22Rv1 (cell line): ENCODE measurements around the gene LRRC23.

ENCODE experiments used
- H3K27ac ChIP-seq: fragments of 450-650 bp; 2 replicates; pipeline ENCODE4 v1.5.1; 2017
- ZFX ChIP-seq: fragments of 450-650 bp; IDR thresholded peaks from 2 replicates; pipeline ENCODE4 v1.6.1; 2017; ENCODE audit warnings: antibody characterized with exemption, borderline replicate concordance
- TF ChIP-seq, protein P1 (sequence below): fragments of 450-650 bp; IDR thresholded peaks from 2 replicates; pipeline ENCODE4 v1.5.1; 2017; ENCODE audit warnings: mild to moderate bottlenecking

The LRRC23 gene

DNA sequence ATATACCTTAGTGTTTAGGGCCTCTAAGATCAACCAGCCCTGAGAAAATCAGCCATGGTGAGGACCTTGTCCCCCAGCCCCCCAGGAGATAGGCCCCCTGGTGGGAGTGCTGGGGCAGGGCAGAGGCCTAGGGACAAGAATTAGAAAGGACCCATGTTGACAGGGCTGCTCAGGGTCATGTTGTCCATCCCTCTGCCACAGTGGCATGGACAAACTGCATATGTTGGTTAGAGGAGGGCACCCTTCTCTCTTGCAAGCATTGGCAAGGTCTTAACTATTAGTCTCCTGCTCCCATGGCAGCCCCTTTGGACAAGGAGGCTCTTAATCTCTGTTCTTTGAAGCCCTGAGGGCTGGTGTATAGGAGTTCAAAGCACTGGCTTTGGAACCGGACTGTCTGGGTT lies 45.8 kb downstream of the LRRC23 start:
- 0 out of 2 replicates have a peak overlapping the region, but pooled peaks have one; percentile 2 for H3K27ac ChIP-seq
- TF ChIP-seq, protein P1, sequence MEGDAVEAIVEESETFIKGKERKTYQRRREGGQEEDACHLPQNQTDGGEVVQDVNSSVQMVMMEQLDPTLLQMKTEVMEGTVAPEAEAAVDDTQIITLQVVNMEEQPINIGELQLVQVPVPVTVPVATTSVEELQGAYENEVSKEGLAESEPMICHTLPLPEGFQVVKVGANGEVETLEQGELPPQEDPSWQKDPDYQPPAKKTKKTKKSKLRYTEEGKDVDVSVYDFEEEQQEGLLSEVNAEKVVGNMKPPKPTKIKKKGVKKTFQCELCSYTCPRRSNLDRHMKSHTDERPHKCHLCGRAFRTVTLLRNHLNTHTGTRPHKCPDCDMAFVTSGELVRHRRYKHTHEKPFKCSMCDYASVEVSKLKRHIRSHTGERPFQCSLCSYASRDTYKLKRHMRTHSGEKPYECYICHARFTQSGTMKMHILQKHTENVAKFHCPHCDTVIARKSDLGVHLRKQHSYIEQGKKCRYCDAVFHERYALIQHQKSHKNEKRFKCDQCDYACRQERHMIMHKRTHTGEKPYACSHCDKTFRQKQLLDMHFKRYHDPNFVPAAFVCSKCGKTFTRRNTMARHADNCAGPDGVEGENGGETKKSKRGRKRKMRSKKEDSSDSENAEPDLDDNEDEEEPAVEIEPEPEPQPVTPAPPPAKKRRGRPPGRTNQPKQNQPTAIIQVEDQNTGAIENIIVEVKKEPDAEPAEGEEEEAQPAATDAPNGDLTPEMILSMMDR, result peak; percentile 30
- TF ChIP-seq ZFX, result no peak

GRCh38 chr12:6950811-6951540 lies 46.4 kb downstream of the LRRC23 start, which contains the start of gene PTPN6:
Gene PTPN6, plus strand, starts transcription at chr12:6951356. Its CDS starts 157 bp downstream, at chr12:6951513.
- TF ChIP-seq, protein P1, result no peak
- no peak for TF ChIP-seq ZFX
- H3K27ac ChIP-seq, result 0 out of 2 replicates have a peak within 1 kb of the TSS, but pooled peaks have one; percentile 2

GRCh38 chr12:6951551-6952120 lies 47.0 kb downstream of the LRRC23 start:
- H3K27ac ChIP-seq, result no peak overlapping the region
- TF ChIP-seq, protein P1, result no peak
- no peak for TF ChIP-seq ZFX

- no peak for TF ChIP-seq ZFX
- TF ChIP-seq, protein P1, result no peak
- no peak overlapping the region for H3K27ac ChIP-seq
Observed at GRCh38 chr12:6952121-6952862, 47.7 kb downstream of the LRRC23 start.

DNA sequence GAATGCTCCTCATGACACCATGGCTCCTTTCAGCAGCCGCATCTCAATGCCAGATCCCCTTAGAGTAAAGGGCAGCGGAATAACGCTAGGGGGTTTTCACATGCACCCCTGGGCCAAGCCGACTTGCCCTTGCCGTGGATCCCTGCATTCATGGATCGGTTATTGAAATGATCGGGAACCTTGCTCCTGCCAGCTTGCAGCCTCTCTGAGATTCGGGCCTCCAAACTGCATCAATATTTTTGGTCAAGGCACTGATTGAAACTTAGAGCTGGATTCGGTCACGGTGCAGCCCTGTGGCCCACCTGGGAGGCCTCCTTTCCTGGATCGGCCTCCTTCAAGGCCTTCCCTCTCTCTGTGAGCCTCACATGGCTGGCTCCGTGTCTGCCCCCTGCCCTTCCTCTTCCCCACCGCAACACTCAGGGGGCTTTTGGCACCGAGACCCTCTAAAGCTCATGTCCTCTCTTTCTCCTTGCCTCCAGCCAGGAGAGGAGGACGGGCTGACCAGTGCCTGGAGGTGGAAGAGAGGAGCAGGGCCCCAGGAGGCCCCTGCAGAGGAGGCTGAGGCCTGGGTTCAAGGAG lies 48.3 kb downstream of the LRRC23 start:
- TF ChIP-seq, protein P1, result no peak
- no peak for TF ChIP-seq ZFX
- H3K27ac ChIP-seq, result no peak overlapping the region

- H3K27ac ChIP-seq, result no peak overlapping the region
- TF ChIP-seq, protein P1, result no peak
Observed at GRCh38 chr12:6953442-6954315, 49.1 kb downstream of the LRRC23 start.
